GM18867 (cell line): ENCODE results near the gene ALDH3B1.

Experiments
- ATAC-seq: cut with Tn5 transposase; IDR thresholded peaks from one replicate; pipeline ENCODE4 v1.9.1; 2021; ENCODE audit warnings: mild to moderate bottlenecking, moderate library complexity; ENCODE audit not compliant: unreplicated experiment

ALDH3B1 gene

GRCh38 chr11:68012044-68012842, 2.1 kb downstream of the ALDH3B1 start:
- ATAC-seq = no peak

- no peak for ATAC-seq
Observed at GRCh38 chr11:68012843-68013610, 2.9 kb downstream of the ALDH3B1 start.

GRCh38 chr11:68013611-68014156, 3.6 kb downstream of the ALDH3B1 start:
- no peak for ATAC-seq

GRCh38 chr11:68014157-68014946, 4.2 kb downstream of the ALDH3B1 start:
- no peak for ATAC-seq

GRCh38 chr11:68014947-68015447, 4.9 kb downstream of the ALDH3B1 start:
- no peak for ATAC-seq

- no peak for ATAC-seq
Observed at GRCh38 chr11:68015467-68015866, 5.3 kb downstream of the ALDH3B1 start.

GRCh38 chr11:68016161-68016903, 6.2 kb downstream of the ALDH3B1 start:
- ATAC-seq = no peak

GRCh38 chr11:68016904-68017817, 7.0 kb downstream of the ALDH3B1 start:
- no peak for ATAC-seq

- ATAC-seq = no peak
Observed at GRCh38 chr11:68017980-68018729, 8.0 kb downstream of the ALDH3B1 start.

- no peak for ATAC-seq
Observed at GRCh38 chr11:68018730-68019190, 8.6 kb downstream of the ALDH3B1 start.

GRCh38 chr11:68019486-68019885, 9.4 kb downstream of the ALDH3B1 start:
- ATAC-seq = no peak

- no peak for ATAC-seq
Observed at GRCh38 chr11:68020575-68020974, 10.4 kb downstream of the ALDH3B1 start.

GRCh38 chr11:68021167-68021787, 11.2 kb downstream of the ALDH3B1 start:
- no peak for ATAC-seq

GRCh38 chr11:68022531-68022930, 12.4 kb downstream of the ALDH3B1 start:
- no peak for ATAC-seq

- ATAC-seq = no peak
Observed at GRCh38 chr11:68024508-68024907, 14.4 kb downstream of the ALDH3B1 start.

- no peak for ATAC-seq
Observed at GRCh38 chr11:68025047-68025446, 14.9 kb downstream of the ALDH3B1 start.

GRCh38 chr11:68026391-68027105, 16.4 kb downstream of the ALDH3B1 start:
- no peak for ATAC-seq
